CD4-positive, alpha-beta T cell treated with Interleukin-4 for 1 hour (primary cell): ENCODE data around the gene GRIN2D.

Source experiments
- DNase-seq, 2 donors: peaks; one replicate each; pipeline ENCODE4 v3.0.0-alpha.2; 2020 to 2022

The GRIN2D gene

GRCh38 chr19:48443256-48443655, 49.8 kb downstream of the GRIN2D start:
- no peak for DNase-seq
